Dedifferentiated amniotic fluid mesenchymal stem cell (primary cell): ENCODE data around the gene FLT3.
"Not testable (repeated sequence)": the region's sequence is repeated elsewhere in the genome, so short reads cannot be mapped to it uniquely, and the experiment has no call there.

Experiments used
- DNase-seq: peaks from one replicate; pipeline ENCODE4 v3.0.0-alpha.2; 2016; ENCODE audit errors: extremely low spot score

FLT3 gene

GRCh38 chr13:28099396-28100149 lies 803 bp downstream of the FLT3 start:
- no peak for DNase-seq

GRCh38 chr13:28097503-28097902 lies 2.9 kb downstream of the FLT3 start:
- no peak for DNase-seq

GRCh38 chr13:28094306-28094705 lies 6.1 kb downstream of the FLT3 start:
- DNase-seq: no peak

GRCh38 chr13:28093881-28094280 lies 6.5 kb downstream of the FLT3 start:
- DNase-seq: no peak

GRCh38 chr13:28092431-28092830 lies 7.9 kb downstream of the FLT3 start:
- no peak for DNase-seq

GRCh38 chr13:28089065-28089464 lies 11.3 kb downstream of the FLT3 start:
- DNase-seq: no peak

- not testable (repeated sequence) for DNase-seq
Observed at GRCh38 chr13:28077820-28078219, 22.6 kb downstream of the FLT3 start.

GRCh38 chr13:28077231-28077630 lies 23.1 kb downstream of the FLT3 start:
- DNase-seq: no peak

- no peak for DNase-seq
Observed at GRCh38 chr13:28071424-28071823, 29.0 kb downstream of the FLT3 start.

- DNase-seq: no peak
Observed at GRCh38 chr13:28067491-28067890, 32.9 kb downstream of the FLT3 start.

- DNase-seq: no peak
Observed at GRCh38 chr13:28058866-28059613, 41.3 kb downstream of the FLT3 start.

- no peak for DNase-seq
Observed at GRCh38 chr13:28056970-28057712, 43.2 kb downstream of the FLT3 start.

GRCh38 chr13:28056426-28056825 lies 44.0 kb downstream of the FLT3 start:
- DNase-seq: no peak

GRCh38 chr13:28055357-28055756 lies 45.0 kb downstream of the FLT3 start:
- no peak for DNase-seq

- no peak for DNase-seq
Observed at GRCh38 chr13:28052945-28053344, 47.4 kb downstream of the FLT3 start.

- no peak for DNase-seq
Observed at GRCh38 chr13:28049880-28050875, 50.2 kb downstream of the FLT3 start.

GRCh38 chr13:28049215-28049614 lies 51.2 kb downstream of the FLT3 start:
- DNase-seq: no peak

- no peak for DNase-seq
Observed at GRCh38 chr13:28048768-28049167, 51.6 kb downstream of the FLT3 start.

- no peak for DNase-seq
Observed at GRCh38 chr13:28047757-28048388, 52.5 kb downstream of the FLT3 start.

- DNase-seq: no peak
Observed at GRCh38 chr13:28046981-28047380, 53.4 kb downstream of the FLT3 start.

- no peak for DNase-seq
Observed at GRCh38 chr13:28045861-28046260, 54.5 kb downstream of the FLT3 start.
